Breast epithelium (tissue), 3 donors: ENCODE data around the gene ZNRD2.

Experiments used
- CTCF ChIP-seq, 3 donors: fragments of 450-650 bp; IDR thresholded peaks; one replicate each; pipeline ENCODE4 v1.5.1; 2016 to 2017; ENCODE audit warnings: antibody characterized with exemption in 3 of 3, mild to moderate bottlenecking in 3 of 3, moderate library complexity in 3 of 3
- POLR2A ChIP-seq: fragments of 450-650 bp; IDR thresholded peaks from one replicate; pipeline ENCODE4 v1.6.1; 2016; ENCODE audit warnings: antibody characterized with exemption, mild to moderate bottlenecking, moderate library complexity
- POLR2AphosphoS5 ChIP-seq, 3 donors: sonication (generic); formaldehyde crosslinking; IDR thresholded peaks; one replicate each; pipeline ENCODE4 v1.6.1; 2017; ENCODE audit warnings: antibody characterized with exemption in 3 of 3

- no peak for TF ChIP-seq POLR2A
- TF ChIP-seq CTCF (IDR thresholded peaks at IDR 0.05), result no peak
- TF ChIP-seq POLR2AphosphoS5 (IDR thresholded peaks at IDR 0.05), result no peak
These were observed 41.4 kb upstream of the ZNRD2 start for GRCh38 chr11:65528819-65529350.
